Vagina (tissue), 2 donors: ENCODE data around the gene TMEM255B. TPM values are rescaled to one million over a fixed set of nuclear protein-coding genes. Genes with fewer than 3 reads are reported as not detected.

Experiments used
- DNase-seq, 2 donors: peaks; one replicate each; pipeline ENCODE4 v3.0.0-alpha.2; 2017; ENCODE audit errors: extremely low spot score in 2 of 2
- H3K27ac ChIP-seq: fragments of 200-600 bp; sonication (generic); one replicate; pipeline ENCODE4 v1.5.1; 2019
- H3K27me3 ChIP-seq: fragments of 200-600 bp; sonication (generic); one replicate; pipeline ENCODE4 v1.5.1; 2019
- H3K36me3 ChIP-seq, 2 donors: fragments of 200-600 bp; sonication (generic); one replicate each; pipeline ENCODE4 v1.5.1; 2017 to 2019
- H3K4me1 ChIP-seq: fragments of 200-600 bp; sonication (generic); one replicate; pipeline ENCODE4 v1.5.1; 2019
- H3K4me3 ChIP-seq, 2 donors: fragments of 200-600 bp; sonication (generic); 1 replicate in 1 of 2; 2 replicates in 1 of 2; pipeline ENCODE4 v1.5.1; 2016 to 2019
- H3K9me3 ChIP-seq: fragments of 200-600 bp; sonication (generic); one replicate; pipeline ENCODE4 v1.5.1; 2019
- POLR2A ChIP-seq, 2 donors: fragments of 450-650 bp; IDR thresholded peaks; one replicate each; pipeline ENCODE4 v1.6.1; 2017; ENCODE audit warnings: antibody characterized with exemption in 2 of 2, mild to moderate bottlenecking in 2 of 2, moderate library complexity in 2 of 2
- POLR2AphosphoS5 ChIP-seq, 2 donors: sonication (generic); formaldehyde crosslinking; IDR thresholded peaks; one replicate each; pipeline ENCODE4 v1.9.0; 2017; ENCODE audit warnings: antibody characterized with exemption in 2 of 2, mild to moderate bottlenecking in 2 of 2, low read depth in 1 of 2; ENCODE audit not compliant: insufficient read depth in 1 of 2
- intact Hi-C: fragments of 100-400 bp; cut with DNase I; formaldehyde crosslinking; loops from one replicate; pipeline ENCODE4 v1.15.1; 2023
- total RNA-seq: library from RNA; depleted of rRNA; stranded (reverse); fragments of >200 nt; gene quantifications from one replicate; pipeline ENCODE4 v1.2.3, GENCODE V29; 2016
- TF ChIP-seq, protein P1 (sequence below), 3 experiments: fragments of 450-650 bp in 2 of 3; fragments of 200-600 bp in 1 of 3; sonication (generic) in 1 of 3; IDR thresholded peaks; one replicate each; pipeline ENCODE4 v1.5.1; 2017 to 2019; ENCODE audit warnings: antibody characterized with exemption in 3 of 3, mild to moderate bottlenecking in 2 of 3, moderate library complexity in 2 of 3

The TMEM255B gene
- total RNA-seq, 1 donor from 2014 or later: 6.4 TPM

DNA sequence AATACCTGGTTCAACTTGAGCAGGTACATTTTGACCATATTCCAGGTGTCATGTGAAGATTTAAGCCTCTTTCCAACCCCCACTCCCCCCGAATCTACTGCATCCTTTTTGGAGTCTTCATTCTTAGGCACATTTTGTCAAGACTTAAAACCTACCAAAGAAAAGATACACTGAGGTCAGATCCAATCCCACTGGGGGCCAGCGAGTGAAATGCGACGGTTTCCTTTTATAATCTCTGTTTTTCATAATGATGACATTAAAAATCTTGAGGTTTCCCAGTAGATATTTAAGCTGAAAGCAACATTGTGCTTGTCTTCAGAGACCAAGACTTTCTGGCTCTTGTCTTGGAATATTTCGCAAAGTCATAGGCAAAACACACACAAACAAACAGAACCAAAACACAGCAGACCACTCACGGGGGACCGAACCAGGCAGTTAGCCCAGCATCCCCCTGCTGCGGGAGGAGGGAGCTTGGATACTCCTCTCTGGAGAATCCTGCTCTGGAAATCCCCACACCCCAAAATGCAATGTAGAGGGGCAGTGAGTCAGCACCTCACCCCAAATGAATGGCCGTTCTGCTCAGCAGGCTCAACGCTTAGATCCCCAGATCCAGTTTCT, 105.4 kb downstream of the TMEM255B start:
- Histone ChIP-seq H3K4me1 (peaks cover 39% of the 10 kb centered on the region), H3K27me3 (no peaks in the 10 kb centered on the region), H3K9me3 (no peaks in the 10 kb centered on the region), H3K4me3 (peak overlapping the region; percentile 63 to 98), H3K36me3 (no peaks in the 10 kb centered on the region), H3K27ac (peak overlapping the region; percentile 78)
- TF ChIP-seq, protein P1, sequence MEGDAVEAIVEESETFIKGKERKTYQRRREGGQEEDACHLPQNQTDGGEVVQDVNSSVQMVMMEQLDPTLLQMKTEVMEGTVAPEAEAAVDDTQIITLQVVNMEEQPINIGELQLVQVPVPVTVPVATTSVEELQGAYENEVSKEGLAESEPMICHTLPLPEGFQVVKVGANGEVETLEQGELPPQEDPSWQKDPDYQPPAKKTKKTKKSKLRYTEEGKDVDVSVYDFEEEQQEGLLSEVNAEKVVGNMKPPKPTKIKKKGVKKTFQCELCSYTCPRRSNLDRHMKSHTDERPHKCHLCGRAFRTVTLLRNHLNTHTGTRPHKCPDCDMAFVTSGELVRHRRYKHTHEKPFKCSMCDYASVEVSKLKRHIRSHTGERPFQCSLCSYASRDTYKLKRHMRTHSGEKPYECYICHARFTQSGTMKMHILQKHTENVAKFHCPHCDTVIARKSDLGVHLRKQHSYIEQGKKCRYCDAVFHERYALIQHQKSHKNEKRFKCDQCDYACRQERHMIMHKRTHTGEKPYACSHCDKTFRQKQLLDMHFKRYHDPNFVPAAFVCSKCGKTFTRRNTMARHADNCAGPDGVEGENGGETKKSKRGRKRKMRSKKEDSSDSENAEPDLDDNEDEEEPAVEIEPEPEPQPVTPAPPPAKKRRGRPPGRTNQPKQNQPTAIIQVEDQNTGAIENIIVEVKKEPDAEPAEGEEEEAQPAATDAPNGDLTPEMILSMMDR (IDR thresholded peaks at IDR 0.05): no peak
- peak in 1 of 2 donors; percentile 5 for TF ChIP-seq POLR2AphosphoS5 (IDR thresholded peaks at IDR 0.05; ENCODE audit: insufficient read depth in 1 of 2, low read depth in 1 of 2)
- DNase-seq: no peak
- intact Hi-C loops: loop anchor here (1.0 to 10.0 kb wide), 2 partner anchors 47 to 60 kb away; no protein-coding TSS in a partner anchor

DNA sequence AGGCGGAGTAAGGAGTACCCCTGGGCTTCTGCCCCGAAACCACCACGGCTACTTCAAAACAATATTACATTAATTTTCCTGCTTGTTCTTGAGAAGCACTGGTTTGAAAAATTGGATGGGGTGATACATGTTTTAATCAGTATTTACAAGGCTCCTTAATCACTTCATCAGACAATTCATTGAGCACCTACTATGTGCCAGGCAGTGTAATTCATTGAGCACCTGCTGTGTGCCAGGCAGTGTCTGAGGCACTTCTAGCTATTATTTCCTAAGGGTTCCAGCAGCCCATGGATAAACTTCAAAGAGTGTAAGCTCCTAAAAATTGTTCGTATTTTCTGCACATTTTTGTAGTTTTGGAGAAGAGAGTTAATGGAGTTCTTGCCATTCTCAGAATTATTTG, 106.4 kb downstream of the TMEM255B start:
- H3K9me3 ChIP-seq: no peaks in the 10 kb centered on the region
- no peak overlapping the region for H3K4me3 ChIP-seq
- TF ChIP-seq POLR2AphosphoS5 (IDR thresholded peaks at IDR 0.05; ENCODE audit: insufficient read depth in 1 of 2, low read depth in 1 of 2) (no peak), POLR2A (IDR thresholded peaks at IDR 0.05) (no peak)
- TF ChIP-seq, protein P1 (IDR thresholded peaks at IDR 0.05): no peak
- no peaks in the 10 kb centered on the region for H3K36me3 ChIP-seq
- no peak for DNase-seq
- intact Hi-C loops: loop anchor here (10.0 kb wide), 1 partner anchor 59 kb away; no protein-coding TSS in a partner anchor
- H3K27ac ChIP-seq: peak overlapping the region; percentile 78
- peaks cover 36% of the 10 kb centered on the region for H3K4me1 ChIP-seq
- no peaks in the 10 kb centered on the region for H3K27me3 ChIP-seq

Other genes with a start within 250 kb of the TMEM255B start
- gene TFDP1, start 174.5 kb upstream of the TMEM255B start, total RNA-seq: 40.0 TPM
- not detected for gene ATP4B, start 101.0 kb upstream of the TMEM255B start, total RNA-seq
- not detected for gene GRK1, start 92.0 kb upstream of the TMEM255B start, total RNA-seq
- gene GAS6, start 104.8 kb downstream of the TMEM255B start, total RNA-seq: 215 TPM
- not detected for gene C13orf46, start 214.8 kb downstream of the TMEM255B start, total RNA-seq